Activated CD8-positive, alpha-beta T cell treated with anti-CD3 and anti-CD28 coated beads, Interleukin-2, amount 10 ng/mL, durations not matched to agents 7 days and 5 days (primary cell): ENCODE data around the gene CA7. TPM values are rescaled to one million over a fixed set of nuclear protein-coding genes. Genes with fewer than 3 reads are reported as not detected.

ENCODE experiments used
- ATAC-seq: fragments of 150-1000 bp; cut with Tn5 transposase; one replicate; pipeline ENCODE4 v1.10.0; 2021; ENCODE audit warnings: moderate library complexity
- CTCF ChIA-PET: fragments of 350-600 bp; sonication (Branson Sonifier 250); formaldehyde crosslinking; loops from one replicate; lab custom pipeline; 2021; ENCODE audit warnings: antibody characterized with exemption; lab: Charles Lee
- POLR2A ChIA-PET: fragments of 350-600 bp; sonication (Branson Sonifier 250); formaldehyde crosslinking; loops from one replicate; lab custom pipeline; 2021; ENCODE audit warnings: antibody characterized with exemption; lab: Charles Lee
- DNase-seq: peaks from one replicate; pipeline ENCODE4 v3.0.0-alpha.2; 2020
- H3K27ac Mint-ChIP-seq: one replicate; pipeline ENCODE4 v1.8.0; 2021; ENCODE audit warnings: mild to moderate bottlenecking, mixed read lengths
- H3K27me3 Mint-ChIP-seq: one replicate; pipeline ENCODE4 v1.8.0; 2021; ENCODE audit warnings: low read depth, mixed read lengths
- H3K36me3 Mint-ChIP-seq: one replicate; pipeline ENCODE4 v1.8.0; 2021; ENCODE audit warnings: low read depth, mixed read lengths
- H3K4me1 Mint-ChIP-seq: one replicate; pipeline ENCODE4 v1.8.0; 2021; ENCODE audit warnings: low read depth, mixed read lengths
- H3K4me3 Mint-ChIP-seq: one replicate; pipeline ENCODE4 v1.8.0; 2021; ENCODE audit warnings: mild to moderate bottlenecking, mixed read lengths
- H3K9me3 Mint-ChIP-seq: one replicate; pipeline ENCODE4 v1.8.0; 2022; ENCODE audit warnings: mixed read lengths; ENCODE audit not compliant: insufficient read depth
- total RNA-seq, 2 experiments: library from RNA; stranded (reverse); gene quantifications; one replicate each; pipeline ENCODE4 v1.2.3, GENCODE V29; 2021

CA7 gene
- total RNA-seq, 2 experiments from 2014 or later: not detected

DNA sequence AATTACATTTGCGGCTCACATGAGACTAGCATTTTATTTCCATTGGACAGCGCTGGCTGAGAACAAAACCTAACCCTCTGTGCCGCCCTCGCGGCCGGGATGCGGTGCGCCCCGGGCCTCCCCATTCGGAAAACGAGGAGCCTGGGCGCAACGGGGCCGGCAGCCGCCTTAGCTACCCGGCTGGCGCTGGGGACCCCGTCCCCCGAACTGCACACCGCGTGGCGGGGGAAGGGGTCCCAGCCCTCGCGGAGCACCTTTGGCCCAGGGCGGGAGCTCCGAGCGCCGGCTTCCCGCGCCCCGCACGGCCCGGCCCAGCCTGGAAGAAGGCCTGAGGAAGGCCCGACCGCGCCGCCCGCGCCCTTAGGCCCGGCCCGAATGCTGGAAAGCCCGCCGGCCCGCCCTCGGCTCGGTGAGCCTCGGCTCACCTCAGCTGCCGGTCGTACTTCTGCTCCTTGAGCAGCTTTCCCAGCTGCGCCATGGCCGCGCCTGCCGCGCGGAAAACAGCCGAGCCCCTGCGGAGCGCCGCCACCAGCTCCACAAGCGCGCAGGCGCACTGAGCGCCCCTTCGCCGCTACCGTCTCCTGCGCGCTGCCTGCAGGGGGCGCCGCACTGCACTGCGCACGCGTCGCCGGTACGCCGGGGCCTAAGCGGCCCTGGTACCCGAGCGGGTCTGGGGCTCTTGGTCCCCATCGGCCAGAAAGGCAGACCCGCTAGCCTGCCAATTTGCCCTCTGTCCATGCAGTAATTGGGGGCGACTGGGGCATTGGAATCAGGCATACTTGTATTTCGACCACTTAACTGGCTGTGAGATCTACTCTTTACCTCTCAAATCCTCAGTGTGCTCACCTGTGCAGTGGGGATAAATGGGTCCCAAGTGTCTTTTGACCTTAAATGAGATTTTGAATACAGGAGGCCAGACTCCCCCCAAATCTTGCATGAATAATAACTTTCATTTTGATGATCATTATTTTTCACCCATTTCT, 13.5 kb upstream of the CA7 start, which contains the start of gene NAE1:
NAE1 (minus strand) TSS at position 555 of the 983 bp plus-strand sequence; CDS start at position 478, 77 bp downstream.
- DNase-seq: peak; percentile 90
- H3K36me3 Mint-ChIP-seq: peaks cover 23% of the 10 kb centered on the region
- ChIA-PET POLR2A (interaction anchor here (0.6 to 3.2 kb wide), 6 partner anchors 13 to 226 kb away, joined by 3 to 28 read pairs (median 3); partner anchors contain the start of genes CA7 and CMTM3), CTCF (interaction anchor here (0.6 to 10.2 kb wide), 60 partner anchors 8 to 425 kb away, joined by 3 to 195 read pairs (median 5); partner anchors contain the start of genes CA7, CKLF, CMTM2 and CMTM4)
- H3K27ac Mint-ChIP-seq: peak within 1 kb of the TSS; percentile 83
- H3K4me3 Mint-ChIP-seq: peak within 1 kb of the TSS; percentile 74
- H3K27me3 Mint-ChIP-seq: peaks cover 7% of the 10 kb centered on the region
- H3K4me1 Mint-ChIP-seq: peaks cover 28% of the 10 kb centered on the region
- no peaks in the 10 kb centered on the region for H3K9me3 Mint-ChIP-seq
- ATAC-seq: peak; percentile 97

GRCh38 chr16:66832190-66832589, 12.0 kb upstream of the CA7 start:
- Mint-ChIP-seq H3K27ac (no peak overlapping the region), H3K4me3 (no peak overlapping the region), H3K4me1 (peaks cover 25% of the 10 kb centered on the region), H3K36me3 (peaks cover 12% of the 10 kb centered on the region), H3K9me3 (no peaks in the 10 kb centered on the region), H3K27me3 (peaks cover 7% of the 10 kb centered on the region)
- POLR2A ChIA-PET: no interaction called here
- CTCF ChIA-PET: interaction anchor here (2.0 to 10.2 kb wide), 5 partner anchors 13 to 95 kb away, joined by 11 to 195 read pairs (median 66); partner anchors contain the start of genes CA7 and RRAD
- ATAC-seq (no peak), DNase-seq (no peak)

DNA sequence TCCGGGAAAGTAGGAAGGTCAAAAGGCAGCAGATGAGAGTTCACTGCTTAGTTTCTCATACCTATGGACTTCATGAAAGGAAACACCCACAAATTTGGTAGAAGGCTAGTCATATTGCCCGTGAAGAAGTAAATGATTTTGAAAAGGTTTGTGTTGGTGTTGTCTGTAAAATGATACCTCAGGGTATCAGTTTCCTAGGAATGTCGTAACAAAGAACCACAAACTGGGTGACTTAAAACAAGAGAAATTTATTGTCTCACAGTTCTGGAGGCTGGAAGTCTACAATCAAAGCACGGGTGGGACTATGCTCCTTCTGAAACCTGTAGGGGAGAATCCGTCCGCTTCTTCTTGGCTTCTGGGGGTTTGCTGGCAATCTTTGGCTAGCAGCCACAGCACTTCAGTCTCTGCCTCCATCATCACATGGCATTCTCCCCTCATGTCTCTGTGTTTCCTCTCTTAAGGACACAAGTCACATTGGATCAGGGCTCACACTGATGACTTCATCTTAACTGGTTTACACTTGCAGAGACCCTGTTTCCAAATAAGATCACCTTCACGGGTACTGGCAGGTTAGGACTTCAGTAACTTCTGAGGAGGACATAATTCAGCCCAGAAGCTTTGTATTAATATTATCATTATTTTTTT, 11.4 kb upstream of the CA7 start:
- Mint-ChIP-seq H3K36me3 (peaks cover 9% of the 10 kb centered on the region), H3K27ac (no peak overlapping the region), H3K4me3 (no peak overlapping the region), H3K9me3 (no peaks in the 10 kb centered on the region), H3K27me3 (peaks cover 11% of the 10 kb centered on the region), H3K4me1 (peaks cover 21% of the 10 kb centered on the region)
- CTCF ChIA-PET: interaction anchor here (1.5 to 10.2 kb wide), 5 partner anchors 8 to 104 kb away, joined by 3 to 195 read pairs (median 6); partner anchors contain the start of gene RRAD
- POLR2A ChIA-PET: no interaction called here
- ATAC-seq (no peak), DNase-seq (no peak)

- Mint-ChIP-seq H3K36me3 (no peaks in the 10 kb centered on the region), H3K9me3 (no peaks in the 10 kb centered on the region), H3K4me1 (peaks cover 8% of the 10 kb centered on the region), H3K4me3 (no peak overlapping the region), H3K27me3 (peaks cover 28% of the 10 kb centered on the region), H3K27ac (no peak overlapping the region)
- ChIA-PET POLR2A (no interaction called here), CTCF (interaction anchor here (2.0 kb wide), 1 partner anchor 33 kb away, joined by 10 read pairs; no protein-coding TSS in a partner anchor)
- no peak for DNase-seq
- no peak for ATAC-seq
Observed at GRCh38 chr16:66834746-66835145, 9.5 kb upstream of the CA7 start.

DNA sequence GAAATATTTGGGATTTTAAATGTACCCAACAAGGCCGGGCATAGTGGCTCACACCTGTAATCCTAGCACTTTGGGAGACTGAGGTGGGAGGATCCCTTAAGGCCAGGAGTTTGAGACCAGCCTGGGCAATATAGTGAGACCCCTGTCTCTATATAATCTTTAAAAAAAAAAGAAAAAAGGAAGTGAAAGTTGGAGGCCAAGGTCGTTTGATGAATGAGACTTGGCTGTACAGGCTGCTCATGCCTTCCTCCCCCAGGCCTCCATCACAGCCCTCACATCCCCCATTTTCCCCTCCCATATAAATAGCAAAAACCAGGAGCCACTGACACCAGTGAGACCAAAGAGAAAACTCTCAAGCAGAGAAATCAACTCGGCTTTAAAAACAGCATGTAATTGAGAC, 3.3 kb upstream of the CA7 start:
- Mint-ChIP-seq H3K27me3 (peaks cover 59% of the 10 kb centered on the region), H3K36me3 (no peaks in the 10 kb centered on the region), H3K9me3 (no peaks in the 10 kb centered on the region), H3K27ac (no peak overlapping the region), H3K4me1 (peaks cover 10% of the 10 kb centered on the region), H3K4me3 (no peak overlapping the region)
- ChIA-PET POLR2A (no interaction called here), CTCF (interaction anchor here (1.4 to 12.5 kb wide), 2 partner anchors 10 to 22 kb away, joined by 4 to 107 read pairs; partner anchors contain the start of gene NAE1)
- DNase-seq: no peak
- no peak for ATAC-seq

DNA sequence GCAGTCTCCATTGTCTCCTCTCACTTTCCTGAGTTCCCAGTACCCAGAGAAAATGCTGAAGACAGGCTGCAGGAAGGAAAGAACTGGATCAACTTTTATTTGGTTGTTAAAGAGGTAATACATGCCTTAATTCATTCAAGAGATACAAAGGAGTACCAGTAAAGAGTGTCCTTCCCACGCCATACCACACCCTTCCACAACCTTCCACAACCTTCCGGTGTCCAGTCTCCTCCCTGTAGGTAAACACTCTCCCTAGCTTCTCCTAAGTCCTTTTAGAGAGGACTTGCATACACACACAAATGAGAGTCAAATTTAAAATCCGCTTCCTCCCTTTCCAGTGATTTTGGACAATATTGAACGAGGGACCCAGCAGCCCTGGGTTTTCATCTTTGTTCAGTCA, 2.8 kb upstream of the CA7 start:
- POLR2A ChIA-PET: no interaction called here
- H3K9me3 Mint-ChIP-seq: no peaks in the 10 kb centered on the region
- CTCF ChIA-PET: interaction anchor here (1.1 to 12.5 kb wide), 3 partner anchors 10 to 32 kb away, joined by 3 to 107 read pairs (median 4); partner anchors contain the start of gene NAE1
- ATAC-seq (no peak), DNase-seq (no peak)
- peaks cover 10% of the 10 kb centered on the region for H3K4me1 Mint-ChIP-seq
- no peak overlapping the region for H3K4me3 Mint-ChIP-seq
- no peaks in the 10 kb centered on the region for H3K36me3 Mint-ChIP-seq
- peaks cover 64% of the 10 kb centered on the region for H3K27me3 Mint-ChIP-seq
- peak overlapping the region; percentile 2 for H3K27ac Mint-ChIP-seq

- Mint-ChIP-seq H3K4me1 (peaks cover 17% of the 10 kb centered on the region), H3K36me3 (no peaks in the 10 kb centered on the region), H3K9me3 (no peaks in the 10 kb centered on the region), H3K27ac (no peak overlapping the region), H3K4me3 (no peak overlapping the region), H3K27me3 (peaks cover 64% of the 10 kb centered on the region)
- POLR2A ChIA-PET: interaction anchor here (1.6 kb wide), 1 partner anchor 12 kb away, joined by 3 read pairs; the partner anchor contains the start of gene NAE1
- CTCF ChIA-PET: interaction anchor here (3.2 to 12.5 kb wide), 2 partner anchors 12 to 25 kb away, joined by 16 to 107 read pairs; partner anchors contain the start of gene NAE1
- no peak for DNase-seq
- no peak for ATAC-seq
Observed at GRCh38 chr16:66842765-66843164, 1.4 kb upstream of the CA7 start.

DNA sequence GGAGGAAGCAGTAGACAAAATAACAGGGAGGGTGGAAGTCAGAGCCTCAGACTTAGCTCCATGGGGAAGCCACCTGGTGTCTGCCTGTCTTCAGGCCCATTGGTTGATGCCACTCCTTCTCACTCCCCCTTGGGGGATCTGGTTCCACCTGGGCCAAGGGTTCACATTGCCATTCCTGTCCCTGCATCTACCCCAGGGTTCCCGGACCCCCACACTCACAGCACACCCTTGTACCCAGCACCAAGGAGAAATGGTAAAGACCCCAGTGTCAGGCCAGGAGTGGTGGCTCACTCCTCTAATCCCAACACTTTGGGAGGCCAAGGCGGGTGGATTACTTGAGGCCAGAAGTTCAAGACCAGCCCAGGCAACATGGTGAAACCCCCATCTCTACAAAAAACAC, 1.0 kb upstream of the CA7 start:
- H3K4me3 Mint-ChIP-seq: no peak overlapping the region
- POLR2A ChIA-PET: interaction anchor here (1.6 kb wide), 1 partner anchor 12 kb away, joined by 3 read pairs; the partner anchor contains the start of gene NAE1
- CTCF ChIA-PET: interaction anchor here (3.2 to 12.5 kb wide), 2 partner anchors 12 to 24 kb away, joined by 16 to 107 read pairs; partner anchors contain the start of gene NAE1
- H3K4me1 Mint-ChIP-seq: peaks cover 21% of the 10 kb centered on the region
- H3K27me3 Mint-ChIP-seq: peaks cover 61% of the 10 kb centered on the region
- no peaks in the 10 kb centered on the region for H3K9me3 Mint-ChIP-seq
- DNase-seq (no peak), ATAC-seq (no peak)
- H3K27ac Mint-ChIP-seq: no peak overlapping the region
- H3K36me3 Mint-ChIP-seq: no peaks in the 10 kb centered on the region

GRCh38 chr16:66844009-66844341, 239 bp upstream of the CA7 start:
- Mint-ChIP-seq H3K27me3 (peaks cover 54% of the 10 kb centered on the region), H3K36me3 (no peaks in the 10 kb centered on the region), H3K4me1 (peaks cover 25% of the 10 kb centered on the region), H3K9me3 (no peaks in the 10 kb centered on the region), H3K4me3 (peak overlapping the region; percentile 18), H3K27ac (no peak overlapping the region)
- ATAC-seq (peak; percentile 21), DNase-seq (no peak)
- CTCF ChIA-PET: interaction anchor here (3.2 to 12.5 kb wide), 2 partner anchors 13 to 24 kb away, joined by 16 to 107 read pairs; partner anchors contain the start of gene NAE1
- POLR2A ChIA-PET: interaction anchor here (1.6 kb wide), 1 partner anchor 13 kb away, joined by 3 read pairs; the partner anchor contains the start of gene NAE1

DNA sequence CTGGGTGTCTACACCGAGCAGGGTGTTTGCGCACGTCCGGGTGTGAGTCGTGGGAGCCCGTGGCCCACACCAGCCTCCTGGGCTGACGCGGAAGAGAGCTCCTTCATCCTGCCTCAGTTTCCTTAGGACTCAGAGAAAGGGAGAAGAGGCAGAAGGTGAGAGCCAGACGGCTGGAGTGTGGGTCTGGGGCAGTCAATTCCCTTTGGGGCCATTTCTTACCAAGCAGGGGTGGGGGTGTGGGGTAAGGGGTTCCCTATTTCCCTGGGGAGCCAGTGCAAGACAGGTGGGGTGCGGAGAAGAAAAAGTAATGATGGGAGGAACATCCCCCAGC, 831 bp downstream of the CA7 start:
- Mint-ChIP-seq H3K4me1 (peaks cover 25% of the 10 kb centered on the region), H3K27ac (no peak overlapping the region), H3K4me3 (no peak overlapping the region), H3K9me3 (no peaks in the 10 kb centered on the region), H3K27me3 (peaks cover 44% of the 10 kb centered on the region), H3K36me3 (no peaks in the 10 kb centered on the region)
- ChIA-PET POLR2A (interaction anchor here (1.6 kb wide), 1 partner anchor 30 kb away, joined by 4 read pairs; no protein-coding TSS in a partner anchor), CTCF (interaction anchor here (3.2 to 12.5 kb wide), 2 partner anchors 14 to 23 kb away, joined by 16 to 107 read pairs; partner anchors contain the start of gene NAE1)
- DNase-seq: no peak
- ATAC-seq: no peak

GRCh38 chr16:66845791-66846221, 1.6 kb downstream of the CA7 start:
- Mint-ChIP-seq H3K27me3 (peaks cover 42% of the 10 kb centered on the region), H3K27ac (no peak overlapping the region), H3K36me3 (no peaks in the 10 kb centered on the region), H3K4me3 (no peak overlapping the region), H3K9me3 (no peaks in the 10 kb centered on the region), H3K4me1 (peaks cover 25% of the 10 kb centered on the region)
- DNase-seq: no peak
- ChIA-PET CTCF (interaction anchor here (3.2 to 12.5 kb wide), 2 partner anchors 15 to 22 kb away, joined by 16 to 107 read pairs; partner anchors contain the start of gene NAE1), POLR2A (interaction anchor here (1.6 kb wide), 1 partner anchor 29 kb away, joined by 4 read pairs; no protein-coding TSS in a partner anchor)
- ATAC-seq: no peak
